ENCODE data around the gene GOLGA8T. TPM values are rescaled to one million over a fixed set of nuclear protein-coding genes. Genes with fewer than 3 reads are reported as not detected.
A peak's percentile ranks its signal among the peaks of the same experiment; 100 is the strongest.
"Not testable (repeated sequence)": the region's sequence is repeated elsewhere in the genome, so short reads cannot be mapped to it uniquely, and the experiment has no call there.

GOLGA8T gene
- total RNA-seq, 8 experiments from 2014 or later, result 0.22 to 0.93 (median 0.32) TPM; not detected in 1

DNA sequence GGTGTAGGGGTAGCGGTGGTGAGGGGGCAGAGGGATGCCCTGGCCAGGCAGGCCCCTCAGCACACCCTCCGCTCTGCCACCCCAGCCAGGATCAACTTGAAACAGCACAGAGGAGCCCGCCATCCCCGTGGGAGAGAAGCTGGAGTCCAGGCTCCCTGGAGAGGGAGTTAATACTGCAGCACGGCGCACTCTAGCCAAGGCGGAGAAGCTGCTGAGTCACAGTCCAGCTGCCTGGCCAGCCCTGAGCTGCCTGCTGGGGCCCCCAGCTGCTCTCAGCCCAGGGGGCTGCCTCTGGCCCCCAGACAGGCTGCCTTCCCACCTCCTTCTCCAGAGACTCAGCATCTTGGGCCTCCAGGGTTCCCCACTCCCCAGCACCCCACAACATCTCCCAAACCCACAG lies 36.6 kb downstream of the GOLGA8T start:
- H3K27ac ChIP-seq; in situ Hi-C loops (cut with MboI; ENCODE audit: low pct_unique_long_range_greater_than_20kb in 2 of 9, low sequenced_read_pairs in 9 of 9, unreplicated experiment in 9 of 9); H3K4me1 ChIP-seq (replicated peaks in 1 of 2); H3K4me3 ChIP-seq: not testable (repeated sequence)
- no CpG with 5 or more reads among the region's 7 CpGs for WGBS, 10 experiments
- ATAC-seq (replicated peaks in 6 of 8), result peak; percentile 47 to 93 (median 88)

DNA sequence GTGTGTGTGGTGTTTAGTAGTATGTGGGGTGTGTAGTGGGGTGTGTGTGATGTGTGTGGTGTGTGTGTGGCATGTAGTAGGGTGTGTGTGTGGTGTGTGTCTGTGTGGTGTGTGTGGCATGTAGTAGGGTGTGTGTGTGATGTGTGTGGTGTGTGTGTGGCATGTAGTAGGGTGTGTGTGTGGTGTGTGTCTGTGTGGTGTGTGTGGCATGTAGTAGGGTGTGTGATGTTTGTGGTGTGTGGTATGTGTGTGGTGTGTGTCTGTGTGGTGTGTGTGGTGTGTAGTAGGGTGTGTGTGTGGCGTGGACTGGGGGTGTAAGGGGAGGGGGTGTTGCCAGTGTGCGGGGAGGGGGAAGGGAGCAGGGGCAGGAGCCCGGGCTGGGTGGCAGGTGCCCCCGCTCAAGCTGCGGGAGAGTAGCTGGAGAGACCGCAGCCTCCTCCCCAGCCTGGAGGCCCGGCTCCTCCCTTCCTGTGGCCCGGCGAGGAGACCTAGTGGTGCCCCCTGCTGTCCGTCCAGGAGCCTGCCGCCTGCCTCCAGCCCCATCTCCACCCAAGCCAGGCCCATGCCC lies 38.3 kb downstream of the GOLGA8T start:
- H3K4me3 ChIP-seq; in situ Hi-C loops (cut with MboI; ENCODE audit: low pct_unique_long_range_greater_than_20kb in 2 of 9, low sequenced_read_pairs in 9 of 9, unreplicated experiment in 9 of 9); H3K27ac ChIP-seq; H3K4me1 ChIP-seq (replicated peaks in 1 of 2): not testable (repeated sequence)
- peak; percentile 42 to 88 (median 54) for ATAC-seq (replicated peaks in 6 of 8)
- no CpG with 5 or more reads among the region's 11 CpGs for WGBS, 10 experiments

DNA sequence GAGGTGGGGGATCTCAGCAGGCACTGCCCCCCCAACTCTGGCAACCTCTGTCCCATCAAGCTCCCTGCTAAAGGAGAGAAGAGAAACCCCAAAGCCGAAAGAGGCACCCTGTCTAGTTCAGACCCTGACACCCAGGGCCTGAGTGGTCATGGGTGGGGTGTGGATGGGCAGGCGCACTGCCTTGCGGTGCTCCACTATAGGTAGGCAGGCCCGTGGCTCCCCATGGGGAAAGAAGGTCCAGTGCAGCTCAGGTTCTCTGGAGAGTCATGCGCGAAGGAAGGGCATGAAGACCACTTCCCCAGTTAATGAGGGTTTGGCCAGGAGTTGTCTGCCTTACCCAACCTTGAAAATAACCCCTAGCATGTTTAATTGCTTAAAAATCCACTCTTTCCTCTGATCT lies 40.4 kb downstream of the GOLGA8T start:
- in situ Hi-C loops (cut with MboI; ENCODE audit: low pct_unique_long_range_greater_than_20kb in 2 of 9, low sequenced_read_pairs in 9 of 9, unreplicated experiment in 9 of 9); H3K4me1 ChIP-seq (replicated peaks in 1 of 2): not testable (repeated sequence)
- WGBS, 10 experiments, result no CpG with 5 or more reads among the region's 6 CpGs

GRCh38 chr15:30176613-30177012 lies 41.8 kb downstream of the GOLGA8T start:
- WGBS, 10 experiments, result no CpG with 5 or more reads among the region's 3 CpGs
- in situ Hi-C loops (cut with MboI; ENCODE audit: low pct_unique_long_range_greater_than_20kb in 2 of 9, low sequenced_read_pairs in 9 of 9, unreplicated experiment in 9 of 9), result not testable (repeated sequence)

More for the DNA sequence above, 40.4 kb downstream of the GOLGA8T start:
- not testable (repeated sequence) for H3K4me3 ChIP-seq; H3K27ac ChIP-seq; ATAC-seq (replicated peaks in 6 of 8)

GRCh38 chr15:30179814-30180213 lies 45.0 kb downstream of the GOLGA8T start:
- H3K4me1 ChIP-seq (replicated peaks in 1 of 2); ATAC-seq (replicated peaks in 6 of 8); H3K27ac ChIP-seq; in situ Hi-C loops (cut with MboI; ENCODE audit: low pct_unique_long_range_greater_than_20kb in 2 of 9, low sequenced_read_pairs in 9 of 9, unreplicated experiment in 9 of 9); H3K4me3 ChIP-seq: not testable (repeated sequence)

More at GRCh38 chr15:30176613-30177012, 41.8 kb downstream of the GOLGA8T start:
- H3K4me3 ChIP-seq; H3K4me1 ChIP-seq (replicated peaks in 1 of 2); H3K27ac ChIP-seq; ATAC-seq (replicated peaks in 6 of 8): not testable (repeated sequence)

DNA sequence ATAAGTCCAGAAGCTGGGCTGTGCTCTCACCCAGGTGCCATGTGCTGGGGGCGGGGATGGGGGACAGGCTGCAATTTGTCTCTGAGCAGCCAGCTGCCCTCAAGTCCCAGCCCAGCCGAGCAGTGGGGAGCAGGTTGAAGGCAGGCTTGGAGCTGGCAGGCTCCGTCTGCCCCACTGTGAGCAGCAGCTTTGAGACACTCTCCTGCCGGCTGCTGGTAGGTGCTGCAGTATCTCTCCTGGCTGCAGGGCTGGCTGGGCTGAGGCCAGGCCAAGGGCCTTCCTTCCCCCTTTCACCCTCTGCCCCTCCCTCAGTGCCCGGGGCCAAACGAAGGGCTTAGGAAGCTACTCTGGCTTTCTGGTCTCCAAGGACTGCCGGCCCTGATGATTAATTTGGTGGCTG lies 50.6 kb downstream of the GOLGA8T start:
- ATAC-seq (replicated peaks in 6 of 8); H3K27ac ChIP-seq; H3K4me1 ChIP-seq (replicated peaks in 1 of 2); H3K4me3 ChIP-seq; in situ Hi-C loops (cut with MboI; ENCODE audit: low pct_unique_long_range_greater_than_20kb in 2 of 9, low sequenced_read_pairs in 9 of 9, unreplicated experiment in 9 of 9): not testable (repeated sequence)
- WGBS, 10 experiments, result no CpG with 5 or more reads among the region's 7 CpGs

DNA sequence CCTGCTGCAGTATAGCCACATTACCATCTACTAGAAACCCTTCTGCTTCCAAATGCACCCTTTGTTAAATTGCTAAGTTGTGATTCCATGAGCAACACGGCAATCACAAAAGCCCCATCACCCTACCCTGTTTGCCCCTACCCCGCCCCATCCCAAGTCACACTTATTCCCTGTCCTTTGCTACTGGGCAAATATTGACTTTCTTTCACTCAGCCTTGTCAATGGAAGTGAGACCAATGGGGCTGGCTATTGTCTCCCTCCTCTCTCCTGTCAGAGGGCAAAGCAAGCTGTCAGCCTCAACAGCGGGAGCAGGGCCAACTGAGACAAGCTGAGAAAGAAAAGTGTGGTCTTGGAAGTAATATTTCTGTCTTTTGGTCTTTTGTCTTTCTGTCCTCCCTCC lies 52.6 kb downstream of the GOLGA8T start:
- H3K4me1 ChIP-seq (replicated peaks in 1 of 2); H3K27ac ChIP-seq; H3K4me3 ChIP-seq; in situ Hi-C loops (cut with MboI; ENCODE audit: low pct_unique_long_range_greater_than_20kb in 2 of 9, low sequenced_read_pairs in 9 of 9, unreplicated experiment in 9 of 9): not testable (repeated sequence)
- ATAC-seq (replicated peaks in 6 of 8), result peak in 5 of 8 experiments; percentile 26 to 81 (median 37)
- WGBS, 10 experiments, result no CpG with 5 or more reads among the region's 3 CpGs

DNA sequence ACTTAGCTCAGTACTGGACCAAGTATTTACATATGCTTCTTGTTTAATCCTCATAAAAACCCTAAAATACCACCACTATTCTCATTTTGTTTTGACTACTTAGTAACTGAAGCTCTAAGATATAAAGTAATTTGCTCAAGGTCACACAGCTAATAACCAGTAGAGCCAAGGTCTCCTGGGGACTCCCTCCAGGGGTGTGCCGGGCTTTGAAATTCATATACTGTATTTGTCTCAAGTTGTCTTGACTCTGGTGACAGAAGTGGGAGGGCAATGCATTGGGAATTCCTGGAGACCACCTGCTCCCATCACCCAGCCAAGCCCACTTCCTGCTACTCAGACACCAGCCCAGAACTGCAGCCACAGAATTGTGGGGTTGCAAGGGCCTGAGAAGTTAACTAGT lies 54.9 kb downstream of the GOLGA8T start:
- in situ Hi-C loops (cut with MboI; ENCODE audit: low pct_unique_long_range_greater_than_20kb in 2 of 9, low sequenced_read_pairs in 9 of 9, unreplicated experiment in 9 of 9); H3K4me3 ChIP-seq; ATAC-seq (replicated peaks in 6 of 8); H3K4me1 ChIP-seq (replicated peaks in 1 of 2); H3K27ac ChIP-seq: not testable (repeated sequence)
- WGBS, 10 experiments, result no CpG with 5 or more reads among the region's 1 CpG

DNA sequence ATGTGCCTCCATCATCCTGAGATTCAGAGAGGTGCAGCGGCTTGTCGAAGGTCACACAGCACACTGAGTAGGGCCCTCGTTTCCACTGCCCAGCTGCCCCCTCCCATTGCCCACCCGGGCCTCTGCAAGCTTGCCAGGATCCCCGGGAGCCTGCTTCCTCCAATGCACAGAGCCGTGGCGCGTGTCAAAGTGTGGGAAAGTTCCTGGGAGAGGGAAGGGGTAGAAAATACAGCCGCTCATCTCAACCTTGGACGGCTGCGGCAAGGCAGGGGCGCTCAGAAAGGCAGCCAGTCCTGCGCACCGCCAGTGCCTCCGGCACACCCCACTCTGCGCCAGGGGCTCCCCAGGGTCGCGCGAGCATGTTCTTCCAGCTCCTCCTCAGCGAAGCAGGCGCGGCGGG lies 56.3 kb downstream of the GOLGA8T start:
- in situ Hi-C loops (cut with MboI; ENCODE audit: low pct_unique_long_range_greater_than_20kb in 2 of 9, low sequenced_read_pairs in 9 of 9, unreplicated experiment in 9 of 9); ATAC-seq (replicated peaks in 6 of 8); H3K27ac ChIP-seq; H3K4me3 ChIP-seq; H3K4me1 ChIP-seq (replicated peaks in 1 of 2): not testable (repeated sequence)
- WGBS, 10 experiments, result no CpG with 5 or more reads among the region's 23 CpGs

DNA sequence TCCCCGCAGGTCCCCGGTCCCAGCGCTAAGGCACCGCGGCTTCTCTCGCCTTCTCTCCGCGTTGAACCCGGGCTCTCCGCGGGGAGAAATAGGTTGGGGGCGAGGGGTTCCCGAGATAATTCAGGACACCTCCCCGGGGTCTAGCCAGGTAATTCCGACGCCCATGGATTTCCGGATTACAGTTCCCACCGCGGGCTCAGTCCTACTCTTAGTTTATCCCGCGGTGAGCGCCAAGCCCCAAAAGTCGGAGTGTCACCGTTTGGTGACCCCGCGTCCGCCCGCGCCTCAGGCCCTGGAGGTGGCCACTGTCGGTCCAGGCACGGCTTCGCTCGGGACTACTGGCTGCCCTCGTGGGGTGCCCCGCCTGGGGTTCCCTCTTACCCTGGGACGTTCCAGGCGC lies 56.8 kb downstream of the GOLGA8T start:
- H3K4me1 ChIP-seq (replicated peaks in 1 of 2); H3K4me3 ChIP-seq; in situ Hi-C loops (cut with MboI; ENCODE audit: low pct_unique_long_range_greater_than_20kb in 2 of 9, low sequenced_read_pairs in 9 of 9, unreplicated experiment in 9 of 9); H3K27ac ChIP-seq: not testable (repeated sequence)
- no CpG with 5 or more reads among the region's 37 CpGs for WGBS, 10 experiments
- peak in 1 of 8 experiments; percentile 3 for ATAC-seq (replicated peaks in 6 of 8)

- H3K4me1 ChIP-seq (replicated peaks in 1 of 2); in situ Hi-C loops (cut with MboI; ENCODE audit: low pct_unique_long_range_greater_than_20kb in 2 of 9, low sequenced_read_pairs in 9 of 9, unreplicated experiment in 9 of 9); H3K27ac ChIP-seq; H3K4me3 ChIP-seq: not testable (repeated sequence)
- ATAC-seq (replicated peaks in 6 of 8), result peak in 6 of 8 experiments; percentile 15 to 69 (median 64)
- WGBS, 10 experiments, result no CpG with 5 or more reads among the region's 53 CpGs
Observed at GRCh38 chr15:30192119-30192745, 57.4 kb downstream of the GOLGA8T start.

DNA sequence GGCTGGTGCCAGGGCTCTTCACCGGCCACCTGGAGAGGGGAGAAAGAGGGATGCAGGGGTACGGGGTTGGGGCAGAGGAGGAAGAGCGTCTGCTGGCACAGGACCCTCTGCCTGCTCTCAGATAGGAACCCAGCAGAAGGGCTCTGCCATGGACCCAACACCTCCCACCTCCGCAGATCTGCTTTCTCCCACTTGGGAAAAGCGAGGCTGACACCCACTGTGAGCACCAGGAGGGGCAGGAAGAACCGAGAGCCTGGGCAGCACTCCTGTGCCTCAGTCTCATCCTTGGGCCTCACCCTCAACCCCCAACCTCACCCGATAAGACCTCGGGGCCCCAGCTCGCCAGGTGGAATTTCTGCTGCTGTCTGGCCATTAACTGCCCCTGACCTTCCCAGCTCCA lies 58.0 kb downstream of the GOLGA8T start:
- ATAC-seq (replicated peaks in 6 of 8); H3K4me3 ChIP-seq; H3K4me1 ChIP-seq (replicated peaks in 1 of 2); H3K27ac ChIP-seq; in situ Hi-C loops (cut with MboI; ENCODE audit: low pct_unique_long_range_greater_than_20kb in 2 of 9, low sequenced_read_pairs in 9 of 9, unreplicated experiment in 9 of 9): not testable (repeated sequence)
- WGBS, 10 experiments, result no CpG with 5 or more reads among the region's 9 CpGs
